IPS DF 4.7 (cell line): ENCODE data around the gene PPFIBP1.
"Not testable (repeated sequence)": the region's sequence is repeated elsewhere in the genome, so short reads cannot be mapped to it uniquely, and the experiment has no call there.

Source experiments
- DNase-seq: peaks from one replicate; pipeline ENCODE4 v3.0.0-alpha.2; 2013; ENCODE audit warnings: low spot score; ENCODE audit errors: extremely low read depth

Gene PPFIBP1

GRCh38 chr12:27564612-27565213 lies 40.7 kb downstream of the PPFIBP1 start:
- DNase-seq = no peak

GRCh38 chr12:27566159-27566558 lies 42.2 kb downstream of the PPFIBP1 start:
- DNase-seq = no peak

DNA sequence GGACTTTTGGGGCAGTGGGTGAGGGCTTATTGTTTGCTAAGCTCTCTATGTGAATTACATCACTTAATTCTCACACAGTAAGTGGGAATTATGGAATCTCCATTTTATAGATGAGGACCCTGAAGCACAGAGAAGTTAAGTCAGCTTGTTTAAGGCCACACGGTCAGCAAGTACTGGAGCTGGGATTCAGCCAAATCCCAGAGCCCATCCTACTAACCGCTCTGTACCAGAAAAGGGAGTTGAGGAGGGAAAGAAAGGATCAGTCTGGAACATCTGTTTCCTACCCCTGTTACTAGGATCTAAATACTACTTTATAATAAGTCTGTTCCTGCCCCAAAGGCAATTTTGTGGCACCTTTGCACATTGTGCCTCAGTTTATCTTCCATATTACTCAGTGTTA lies 42.6 kb downstream of the PPFIBP1 start:
- DNase-seq = no peak

DNA sequence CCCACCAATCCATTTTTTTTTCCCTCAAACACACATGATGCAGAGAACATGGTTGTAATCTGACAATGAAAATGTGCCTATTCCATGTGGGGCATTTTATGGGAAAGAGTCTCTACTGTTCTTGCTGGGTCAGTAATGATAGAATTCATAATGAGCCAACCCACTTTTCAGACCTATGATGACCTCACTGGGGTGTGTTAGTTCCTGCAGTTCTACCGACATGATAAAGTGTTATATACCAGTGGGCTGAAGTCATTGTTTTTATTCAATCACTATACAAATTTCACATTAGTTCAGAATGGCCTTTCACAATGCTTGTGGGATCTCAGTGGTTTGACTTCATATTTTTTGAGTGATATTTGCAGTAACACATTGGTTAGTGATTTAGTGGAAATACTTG lies 47.5 kb downstream of the PPFIBP1 start:
- DNase-seq = no peak

DNA sequence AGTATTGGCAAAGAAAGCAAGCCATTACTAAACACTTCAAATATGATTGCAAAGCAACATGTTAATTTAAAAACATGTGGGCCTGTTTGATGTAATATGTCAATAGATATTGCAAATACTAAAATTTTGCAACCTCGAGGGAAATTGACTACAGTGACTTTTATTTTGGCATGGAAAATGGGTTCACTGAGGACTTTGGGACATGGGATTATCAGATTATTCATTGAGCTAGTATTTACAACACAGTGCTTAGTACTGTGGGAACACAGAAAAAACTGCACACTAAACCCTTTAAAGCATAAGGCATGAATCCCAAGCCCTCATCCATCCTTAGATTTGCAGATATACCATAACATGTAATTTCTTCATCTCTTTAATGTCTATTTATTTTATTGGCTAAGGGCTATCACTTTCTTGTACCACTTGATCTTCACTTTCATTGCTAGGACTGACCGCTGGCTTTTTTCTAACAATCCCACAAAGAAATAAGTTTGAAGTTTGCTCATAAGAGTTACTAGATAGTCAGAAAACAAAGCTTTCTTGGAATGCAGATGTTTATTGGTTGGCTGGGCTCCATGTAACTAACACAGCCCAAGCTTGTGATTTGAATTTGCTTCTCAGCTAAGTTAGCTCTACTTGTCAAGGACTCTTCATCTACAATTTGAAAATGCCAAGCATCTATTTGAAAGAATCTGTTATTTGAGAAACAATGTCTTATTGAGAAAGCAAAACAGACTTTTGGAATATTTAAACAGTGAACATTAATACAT lies 48.7 kb downstream of the PPFIBP1 start:
- no peak for DNase-seq

GRCh38 chr12:27573972-27574371 lies 50.0 kb downstream of the PPFIBP1 start:
- no peak for DNase-seq

GRCh38 chr12:27575090-27575761 lies 51.2 kb downstream of the PPFIBP1 start:
- DNase-seq = no peak

DNA sequence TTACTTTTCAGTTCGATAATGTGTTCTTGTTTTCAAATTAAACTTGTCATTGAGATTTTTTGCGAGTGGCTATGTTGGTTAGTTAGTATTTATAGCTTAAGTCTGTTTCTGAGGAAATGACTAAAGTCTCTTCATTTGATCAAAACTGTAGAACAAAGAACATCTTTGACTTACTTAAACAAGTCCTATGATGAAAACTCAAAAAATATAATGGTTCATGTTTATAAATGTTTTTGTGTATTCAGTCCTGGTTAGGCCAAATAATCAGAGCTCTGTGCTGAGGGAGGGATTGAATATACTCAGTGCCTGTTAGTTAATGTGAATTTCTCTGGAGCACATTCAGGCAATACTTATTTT lies 51.7 kb downstream of the PPFIBP1 start:
- DNase-seq = no peak

GRCh38 chr12:27576667-27577347 lies 52.8 kb downstream of the PPFIBP1 start:
- no peak for DNase-seq

DNA sequence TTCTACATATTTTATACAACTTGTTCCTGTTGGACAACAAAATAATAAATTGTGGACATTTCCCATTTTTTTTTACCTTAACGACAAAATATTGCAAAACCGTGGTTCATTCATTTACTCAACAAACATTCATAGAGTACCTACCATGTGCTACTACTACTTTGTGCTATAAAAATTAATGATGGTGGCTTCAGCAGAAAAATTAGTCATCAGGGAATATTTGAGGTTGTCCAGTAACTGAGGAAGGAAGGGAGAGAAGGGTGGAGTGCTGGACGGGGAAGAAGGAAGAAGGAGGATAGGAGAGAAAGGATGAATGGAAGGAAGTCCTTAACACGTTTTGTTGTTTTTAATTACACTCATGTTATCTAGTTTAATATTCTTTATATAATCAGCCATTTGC lies 53.7 kb downstream of the PPFIBP1 start:
- DNase-seq = no peak

- DNase-seq = no peak
Measured at GRCh38 chr12:27578689-27579372, 54.8 kb downstream of the PPFIBP1 start.

GRCh38 chr12:27580561-27581330 lies 56.7 kb downstream of the PPFIBP1 start:
- DNase-seq = no peak

DNA sequence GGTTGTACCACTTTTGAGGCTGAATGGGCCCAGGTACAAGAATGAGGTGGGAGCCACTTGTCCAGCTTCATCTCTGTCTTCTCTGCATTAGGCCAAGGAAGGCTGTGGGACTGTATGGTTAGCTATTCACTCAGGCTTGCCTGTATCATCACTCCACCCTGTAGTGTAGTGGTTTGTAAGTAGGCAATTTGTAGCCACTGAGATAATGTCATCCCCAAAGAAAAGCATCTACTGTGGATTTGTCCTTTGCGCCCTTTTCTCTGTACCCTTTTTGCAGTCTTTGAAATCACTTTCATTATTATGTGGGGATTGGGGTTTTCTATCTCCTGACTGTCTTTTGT lies 57.3 kb downstream of the PPFIBP1 start:
- DNase-seq = not testable (repeated sequence)

DNA sequence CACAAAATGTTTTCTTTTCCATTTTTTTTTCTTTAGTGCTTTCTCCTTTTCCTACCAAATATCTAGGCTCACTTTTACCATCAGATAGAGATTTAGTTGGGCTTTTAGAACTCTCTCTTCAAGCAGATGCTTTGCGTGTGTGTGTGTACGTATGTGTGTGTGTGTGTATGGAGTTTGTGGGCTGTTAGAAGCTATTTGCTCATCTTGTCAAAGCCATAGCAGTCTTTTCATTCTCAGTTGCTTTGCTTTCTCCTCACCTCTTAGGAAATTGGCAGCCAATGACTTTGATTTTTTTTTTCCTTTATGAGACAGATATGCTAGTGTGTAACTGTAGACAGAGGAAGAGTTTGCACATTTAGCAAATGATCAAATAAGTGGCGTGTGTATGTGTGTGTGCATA lies 57.8 kb downstream of the PPFIBP1 start:
- not testable (repeated sequence) for DNase-seq

GRCh38 chr12:27582445-27582844 lies 58.4 kb downstream of the PPFIBP1 start:
- DNase-seq = not testable (repeated sequence)

DNA sequence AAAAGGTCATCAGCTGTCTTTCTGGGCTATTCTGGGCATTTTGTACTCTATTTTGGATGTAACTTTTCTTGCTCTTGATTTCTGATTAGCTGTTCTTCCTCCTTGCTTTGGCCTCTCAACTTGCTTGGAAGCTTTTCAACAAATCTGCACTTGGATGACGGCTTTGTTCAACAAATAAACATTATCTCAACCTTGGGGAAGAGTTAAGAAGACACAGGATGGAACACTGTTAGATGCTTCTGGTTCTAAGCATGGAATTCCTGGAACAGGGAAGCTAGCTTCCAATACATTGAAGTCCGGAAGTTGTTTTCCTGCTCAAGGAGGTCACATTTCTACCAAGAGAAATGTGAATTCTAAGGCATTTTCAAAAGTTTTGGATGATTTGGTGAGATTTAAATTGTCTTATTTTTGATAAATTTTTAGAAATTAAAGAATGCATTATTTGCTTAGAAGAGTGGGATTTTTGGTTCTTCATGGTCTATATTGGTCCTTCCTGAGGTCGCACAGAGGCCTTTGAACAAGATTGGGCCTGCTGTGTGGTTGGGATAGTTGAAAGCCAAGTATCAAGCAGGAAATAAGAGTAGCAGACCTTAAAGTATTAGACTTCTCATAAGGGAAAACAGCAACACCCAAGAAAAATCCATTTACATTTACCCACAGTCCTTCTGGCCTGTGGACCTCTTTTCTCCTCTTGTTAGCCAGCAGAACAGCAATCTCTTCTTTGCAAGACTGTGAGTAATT lies 59.2 kb downstream of the PPFIBP1 start:
- no peak for DNase-seq

DNA sequence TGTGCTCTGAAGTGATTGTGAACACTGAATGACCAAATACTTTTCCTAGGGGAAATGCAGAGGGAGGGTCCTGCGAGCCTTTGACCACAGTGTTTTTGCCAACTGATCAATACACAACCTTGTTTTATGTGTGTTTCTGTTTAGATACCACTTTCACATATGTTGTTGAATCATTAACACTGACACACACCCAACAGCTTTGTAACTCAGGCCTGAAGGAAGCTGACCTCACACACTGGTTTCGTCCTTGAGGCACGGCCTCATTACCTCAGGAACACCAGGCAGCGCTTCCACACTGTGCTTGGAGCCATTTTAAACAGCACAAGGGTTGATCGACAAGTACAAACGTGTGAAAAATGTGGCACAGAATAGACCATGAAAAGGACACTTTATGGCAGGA lies 60.0 kb downstream of the PPFIBP1 start:
- DNase-seq = no peak

DNA sequence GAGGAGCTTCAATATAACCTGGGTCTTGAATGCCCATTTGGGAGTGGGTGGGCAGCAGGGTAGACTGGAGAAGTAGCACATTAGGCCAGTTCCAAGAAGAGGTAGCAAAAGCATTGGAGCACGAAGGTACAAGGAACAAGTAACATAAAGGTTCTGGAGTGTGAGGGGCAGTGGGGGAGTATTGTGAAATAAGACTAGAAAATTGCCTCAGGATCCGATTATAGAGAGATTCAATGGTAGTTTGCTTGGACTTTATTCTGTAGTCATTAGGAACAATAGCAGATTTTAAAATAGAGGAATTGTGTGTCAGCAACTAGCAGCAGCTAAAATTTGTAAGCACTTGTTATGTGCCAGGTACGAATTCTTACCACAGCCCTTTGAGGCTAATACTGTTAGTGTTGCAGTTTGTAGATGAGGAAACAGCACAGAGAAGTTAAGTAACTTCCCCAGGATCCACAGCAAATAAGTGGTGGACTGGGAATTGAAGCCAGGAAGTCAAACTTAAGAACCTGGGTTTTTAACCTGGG lies 61.8 kb downstream of the PPFIBP1 start:
- no peak for DNase-seq

- not testable (repeated sequence) for DNase-seq
Measured at GRCh38 chr12:27588075-27588730, 64.2 kb downstream of the PPFIBP1 start.
